AG04450 (cell line): Measurements from ENCODE around the gene NXT1. TPM values are rescaled to one million over a fixed set of nuclear protein-coding genes. Genes with fewer than 3 reads are reported as not detected.

Experiments
- CTCF ChIA-PET: fragments of 300-600, 350-600 bp; formaldehyde crosslinking; extraction: SDS; loops from one replicate; lab custom pipeline; 2022; ENCODE audit warnings: antibody characterized with exemption, inconsistent platforms; lab: Charles Lee
- POLR2A ChIA-PET: fragments of 350-600 bp; formaldehyde crosslinking; extraction: SDS; loops from one replicate; lab custom pipeline; 2021; ENCODE audit warnings: antibody characterized with exemption, inconsistent platforms; lab: Yijun Ruan, JAX
- DNase-seq: peaks from one replicate; pipeline ENCODE4 v3.0.0-alpha.2; 2011; ENCODE audit warnings: low read depth, low spot score
- H3K27ac ChIP-seq: one replicate; pipeline ENCODE4 v1.5.1; 2012; ENCODE audit warnings: low read depth, low read length, control low read depth
- H3K27me3 ChIP-seq: one replicate; pipeline ENCODE4 v1.6.0; 2012; ENCODE audit warnings: low read length; ENCODE audit not compliant: control insufficient read depth, insufficient read depth
- H3K4me3 ChIP-seq: 2 replicates; pipeline ENCODE4 v1.5.1; 2011; ENCODE audit warnings: mild to moderate bottlenecking, low read depth, low read length, control low read depth
- H3K9me3 ChIP-seq: 2 replicates; pipeline ENCODE4 v1.5.1; 2012; ENCODE audit warnings: low read length; ENCODE audit not compliant: control insufficient read depth, insufficient read depth
- polyA plus RNA-seq: library from polyadenylated mRNA; depleted of rRNA; stranded (reverse); fragments of >200 nt; gene quantifications from 2 replicates; pipeline ENCODE4 v1.2.3, GENCODE V29; 2011
- TF ChIP-seq, protein P1 (sequence below): IDR thresholded peaks from 2 replicates; pipeline ENCODE4 v1.5.1; 2011; ENCODE audit warnings: low read depth, low read length, control low read depth, inconsistent platforms

NXT1 gene
- polyA plus RNA-seq, 1 experiment: 17.9 TPM

DNA sequence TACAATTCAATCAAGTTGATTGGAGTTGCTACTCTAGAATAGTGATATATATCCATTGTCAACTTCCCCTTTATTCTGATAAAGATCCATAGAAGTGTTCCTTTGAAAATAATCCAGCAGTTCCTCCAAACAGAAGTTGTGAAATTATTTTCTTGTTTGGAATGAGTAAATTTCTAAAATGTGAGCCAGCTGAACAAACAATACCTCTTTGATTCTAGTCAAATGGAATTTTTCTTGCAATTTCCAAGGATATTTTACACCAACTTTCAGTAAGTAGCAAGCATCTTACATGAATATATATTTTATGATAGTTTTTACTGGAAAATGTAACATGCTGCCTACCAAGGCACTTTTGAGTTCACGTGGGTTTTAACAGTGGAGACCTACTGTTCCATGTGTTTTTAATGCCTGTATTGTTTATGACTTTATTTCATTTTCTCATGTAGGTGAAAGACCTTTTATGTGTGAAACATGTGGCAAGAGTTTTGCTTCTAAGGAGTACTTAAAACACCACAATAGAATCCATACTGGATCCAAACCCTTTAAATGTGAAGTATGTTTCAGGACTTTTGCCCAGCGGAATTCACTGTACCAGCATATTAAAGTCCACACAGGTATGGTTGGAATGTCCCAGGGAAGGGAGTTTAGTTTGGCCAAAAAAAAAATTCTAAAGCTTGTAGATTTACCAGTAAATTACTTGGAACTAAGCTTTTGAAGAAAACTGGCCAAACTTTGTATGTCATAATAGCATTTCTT, 17.9 kb downstream of the NXT1 start:
- H3K27ac ChIP-seq: no peak overlapping the region
- H3K9me3 ChIP-seq: no peaks in the 10 kb centered on the region
- H3K4me3 ChIP-seq: no peak overlapping the region
- ChIA-PET POLR2A (interaction anchor here (1.2 kb wide), 1 partner anchor 35 kb away, joined by 3 read pairs; no protein-coding TSS in a partner anchor), CTCF (interaction anchor here (0.6 to 1.5 kb wide), 3 partner anchors 15 to 74 kb away, joined by 4 to 6 read pairs (median 5); partner anchors contain the start of gene NAPB)
- no peaks in the 10 kb centered on the region for H3K27me3 ChIP-seq
- no peak for DNase-seq
- TF ChIP-seq, protein P1, sequence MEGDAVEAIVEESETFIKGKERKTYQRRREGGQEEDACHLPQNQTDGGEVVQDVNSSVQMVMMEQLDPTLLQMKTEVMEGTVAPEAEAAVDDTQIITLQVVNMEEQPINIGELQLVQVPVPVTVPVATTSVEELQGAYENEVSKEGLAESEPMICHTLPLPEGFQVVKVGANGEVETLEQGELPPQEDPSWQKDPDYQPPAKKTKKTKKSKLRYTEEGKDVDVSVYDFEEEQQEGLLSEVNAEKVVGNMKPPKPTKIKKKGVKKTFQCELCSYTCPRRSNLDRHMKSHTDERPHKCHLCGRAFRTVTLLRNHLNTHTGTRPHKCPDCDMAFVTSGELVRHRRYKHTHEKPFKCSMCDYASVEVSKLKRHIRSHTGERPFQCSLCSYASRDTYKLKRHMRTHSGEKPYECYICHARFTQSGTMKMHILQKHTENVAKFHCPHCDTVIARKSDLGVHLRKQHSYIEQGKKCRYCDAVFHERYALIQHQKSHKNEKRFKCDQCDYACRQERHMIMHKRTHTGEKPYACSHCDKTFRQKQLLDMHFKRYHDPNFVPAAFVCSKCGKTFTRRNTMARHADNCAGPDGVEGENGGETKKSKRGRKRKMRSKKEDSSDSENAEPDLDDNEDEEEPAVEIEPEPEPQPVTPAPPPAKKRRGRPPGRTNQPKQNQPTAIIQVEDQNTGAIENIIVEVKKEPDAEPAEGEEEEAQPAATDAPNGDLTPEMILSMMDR: no peak

DNA sequence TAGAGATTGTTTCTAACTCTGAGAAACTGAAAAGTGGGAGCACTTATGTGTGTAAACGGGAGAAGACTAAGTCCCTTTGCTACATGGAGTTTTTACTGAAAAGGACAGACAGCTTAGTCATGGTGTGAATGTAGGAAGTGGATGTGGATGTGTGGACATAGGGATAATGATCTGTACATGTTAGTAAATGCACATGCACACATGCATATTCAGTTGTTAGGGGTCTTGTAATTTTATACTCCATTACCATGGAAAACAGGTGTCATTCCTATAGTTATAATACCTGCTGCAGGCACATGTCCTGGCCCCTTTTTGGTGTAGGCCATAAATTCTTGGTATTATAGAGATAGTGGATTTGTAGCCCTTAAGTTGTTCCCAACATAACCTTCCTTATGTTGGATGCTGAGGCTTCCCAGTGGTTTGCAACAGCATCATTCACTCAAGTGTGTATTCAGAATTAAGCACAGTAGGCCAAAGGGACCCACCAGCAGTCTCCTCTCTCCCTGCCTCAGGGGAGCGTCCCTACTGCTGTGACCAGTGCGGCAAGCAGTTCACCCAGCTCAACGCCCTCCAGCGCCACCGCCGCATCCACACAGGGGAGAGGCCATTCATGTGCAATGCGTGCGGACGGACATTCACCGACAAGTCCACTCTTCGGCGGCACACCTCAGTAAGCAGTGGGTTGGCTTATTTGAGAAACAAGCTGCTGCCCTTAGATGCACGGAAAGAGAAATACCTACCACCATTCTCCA, 18.7 kb downstream of the NXT1 start:
- H3K9me3 ChIP-seq: no peaks in the 10 kb centered on the region
- H3K27me3 ChIP-seq: no peaks in the 10 kb centered on the region
- POLR2A ChIA-PET: no interaction called here
- DNase-seq: no peak
- no peak overlapping the region for H3K4me3 ChIP-seq
- H3K27ac ChIP-seq: no peak overlapping the region
- CTCF ChIA-PET: interaction anchor here (0.6 to 1.5 kb wide), 2 partner anchors 14 to 52 kb away, joined by 5 to 6 read pairs; partner anchors contain the start of gene NAPB
- TF ChIP-seq, protein P1: no peak

DNA sequence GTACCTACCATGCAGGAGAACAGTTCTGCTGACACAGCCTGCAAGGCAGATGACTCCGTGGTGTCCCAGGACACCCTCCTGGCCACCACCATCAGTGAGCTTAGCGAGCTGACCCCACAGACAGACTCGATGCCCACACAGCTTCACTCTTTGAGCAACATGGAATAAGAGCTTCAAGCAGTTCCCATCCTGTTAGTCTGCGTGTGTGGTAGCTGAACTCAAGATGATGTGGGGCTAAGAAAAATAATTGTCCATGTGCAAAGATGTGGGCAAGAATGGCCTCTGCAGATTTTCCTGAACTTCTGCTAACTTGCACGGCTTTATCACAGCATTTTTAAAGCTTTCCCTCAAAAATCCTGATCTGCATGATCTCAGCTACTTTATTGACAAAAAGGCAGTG, 19.7 kb downstream of the NXT1 start:
- ChIA-PET POLR2A (interaction anchor here (0.6 kb wide), 1 partner anchor 206 kb away, joined by 3 read pairs; no protein-coding TSS in a partner anchor), CTCF (no interaction called here)

DNA sequence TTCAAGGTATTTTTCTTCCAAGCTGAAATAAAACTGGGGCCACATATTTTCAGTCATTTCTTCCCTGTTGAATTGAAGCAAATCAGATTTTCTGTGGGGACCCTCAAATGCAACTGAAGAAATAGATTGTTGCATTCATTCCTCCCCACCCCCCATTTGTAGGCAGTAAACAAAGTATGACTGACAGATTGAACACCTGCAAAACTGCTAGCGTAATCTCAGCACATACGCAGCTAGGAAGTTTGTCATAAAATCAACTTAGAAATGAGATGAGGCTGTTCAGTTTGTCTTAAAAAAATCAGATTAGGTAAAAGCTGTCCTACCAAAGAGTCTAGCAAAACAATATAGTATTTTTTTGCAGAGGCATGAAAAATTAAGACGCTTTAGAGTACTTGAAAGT, 20.3 kb downstream of the NXT1 start:
- ChIA-PET POLR2A (no interaction called here), CTCF (no interaction called here)
- no peak for DNase-seq
- Histone ChIP-seq H3K27ac (no peak overlapping the region), H3K9me3 (no peaks in the 10 kb centered on the region), H3K4me3 (no peak overlapping the region), H3K27me3 (no peaks in the 10 kb centered on the region)
- TF ChIP-seq, protein P1: no peak

More for the DNA sequence above, 19.7 kb downstream of the NXT1 start:
- DNase-seq: no peak
- no peaks in the 10 kb centered on the region for H3K27me3 ChIP-seq
- H3K9me3 ChIP-seq: no peaks in the 10 kb centered on the region
- no peak overlapping the region for H3K27ac ChIP-seq
- H3K4me3 ChIP-seq: no peak overlapping the region
- TF ChIP-seq, protein P1: no peak

DNA sequence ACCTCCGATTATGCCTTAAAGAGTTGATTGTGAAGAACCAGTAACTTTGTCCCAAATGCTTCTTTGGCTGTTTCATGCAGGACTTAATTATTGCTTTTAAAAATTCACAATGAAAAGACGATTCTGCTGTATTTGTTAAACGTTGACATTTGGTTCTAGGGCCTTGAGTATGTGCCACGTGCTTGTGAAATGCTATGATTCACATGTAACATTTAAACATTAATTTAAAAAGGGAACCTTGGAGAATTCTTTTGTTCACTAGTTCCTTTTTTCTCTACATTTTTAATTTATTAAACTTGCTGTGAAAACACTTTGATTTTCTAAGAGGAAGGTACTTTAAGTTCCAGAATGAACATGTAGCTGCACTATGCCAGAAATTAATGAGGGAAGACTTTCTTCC, 20.9 kb downstream of the NXT1 start:
- TF ChIP-seq, protein P1: no peak
- Histone ChIP-seq H3K27ac (no peak overlapping the region), H3K9me3 (no peaks in the 10 kb centered on the region), H3K27me3 (no peaks in the 10 kb centered on the region), H3K4me3 (no peak overlapping the region)
- CTCF ChIA-PET: no interaction called here
- DNase-seq: no peak
- POLR2A ChIA-PET: no interaction called here
